ENCODE measurements around the gene CTDSPL2. TPM values are rescaled to one million over a fixed set of nuclear protein-coding genes. Genes with fewer than 3 reads are reported as not detected.
"Not testable (repeated sequence)": the region's sequence is repeated elsewhere in the genome, so short reads cannot be mapped to it uniquely, and the experiment has no call there.

Gene CTDSPL2
- total RNA-seq, 1 experiment from 2014 or later: 98.0 TPM

GRCh38 chr15:44550734-44551133 lies 123.3 kb downstream of the CTDSPL2 start:
- no peak for DNase-seq
- peaks cover 8% of the 10 kb centered on the region for H3K4me1 ChIP-seq (ENCODE audit: insufficient read depth, low read length)
- BruUV-seq (replicated peaks): no TSS peak
- intact Hi-C loops (cut with micrococcal nuclease): no loop called here
- H3K9me2 ChIP-seq (replicated peaks; ENCODE audit: low read length): no peaks in the 10 kb centered on the region
- no peaks in the 10 kb centered on the region for H3K27me3 ChIP-seq (ENCODE audit: low read length)
- peaks cover 68% of the 10 kb centered on the region for H3K79me2 ChIP-seq (ENCODE audit: low read length)
- no peak overlapping the region for H3K4me3 ChIP-seq (ENCODE audit: low read length)
- POLR2A ChIA-PET (ENCODE audit: unreplicated experiment): interaction anchor here (0.6 kb wide), 1 partner anchor 148 kb away, joined by 3 read pairs; no protein-coding TSS in a partner anchor
- no peaks in the 10 kb centered on the region for H3K9me3 ChIP-seq (ENCODE audit: low read length)
- H3K4me2 ChIP-seq (ENCODE audit: low read length): no peak overlapping the region
- peaks cover 57% of the 10 kb centered on the region for H3K36me3 ChIP-seq (ENCODE audit: low read depth, low read length)
- no peaks in the 10 kb centered on the region for H3F3A ChIP-seq (ENCODE audit: low read length, unreplicated experiment)
- CTCF ChIA-PET: interaction anchor here (1.0 kb wide), 2 partner anchors 11 to 122 kb away, joined by 3 to 5 read pairs; no protein-coding TSS in a partner anchor
- H3K27ac ChIP-seq (ENCODE audit: low read length): no peak overlapping the region
- no peak for ATAC-seq
- no peak overlapping the region for H2AFZ ChIP-seq (ENCODE audit: low read length)
- H3K9ac ChIP-seq (ENCODE audit: low read length): no peak overlapping the region
- TF ChIP-seq EZH2phosphoT487 (IDR thresholded peaks at IDR 0.05; ENCODE audit: borderline replicate concordance, low read length) (no peak), EZH2 (IDR thresholded peaks at IDR 0.05; ENCODE audit: low read length, unreplicated experiment) (no peak), CTCF (conservative IDR thresholded peaks at IDR 0.05; ENCODE audit: low read depth, low read length) (no peak; the same call in 1 of the 2 replicates)
- peaks cover 44% of the 10 kb centered on the region for H4K20me1 ChIP-seq (ENCODE audit: low read length)

- Histone ChIP-seq H3K9me3 (ENCODE audit: low read length) (no peaks in the 10 kb centered on the region), H3K27ac (ENCODE audit: low read length) (no peak overlapping the region), H3K4me2 (ENCODE audit: low read length) (no peak overlapping the region), H3F3A (ENCODE audit: low read length, unreplicated experiment) (no peaks in the 10 kb centered on the region), H3K79me2 (ENCODE audit: low read length) (peaks cover 29% of the 10 kb centered on the region), H3K27me3 (ENCODE audit: low read length) (no peaks in the 10 kb centered on the region), H4K20me1 (ENCODE audit: low read length) (peaks cover 24% of the 10 kb centered on the region), H3K4me3 (ENCODE audit: low read length) (no peak overlapping the region), H3K9ac (ENCODE audit: low read length) (no peak overlapping the region), H2AFZ (ENCODE audit: low read length) (no peak overlapping the region), H3K4me1 (ENCODE audit: insufficient read depth, low read length) (peaks cover 13% of the 10 kb centered on the region), H3K9me2 (replicated peaks; ENCODE audit: low read length) (no peaks in the 10 kb centered on the region), H3K36me3 (ENCODE audit: low read depth, low read length) (peaks cover 78% of the 10 kb centered on the region)
- no peak for ATAC-seq
- intact Hi-C loops (cut with micrococcal nuclease): no loop called here
- ChIA-PET CTCF (no interaction called here), POLR2A (ENCODE audit: unreplicated experiment) (no interaction called here)
- TF ChIP-seq EZH2 (IDR thresholded peaks at IDR 0.05; ENCODE audit: low read length, unreplicated experiment): no peak
- TF ChIP-seq EZH2phosphoT487 (IDR thresholded peaks at IDR 0.05; ENCODE audit: borderline replicate concordance, low read length): no peak
- TF ChIP-seq CTCF (conservative IDR thresholded peaks at IDR 0.05; ENCODE audit: low read depth, low read length): no peak
- no peak for DNase-seq
- no TSS peak for BruUV-seq (replicated peaks)
Measured at GRCh38 chr15:44554934-44555723, 127.7 kb downstream of the CTDSPL2 start.

GRCh38 chr15:44560926-44561325 lies 133.5 kb downstream of the CTDSPL2 start:
- ATAC-seq; H4K20me1 ChIP-seq (ENCODE audit: low read length); H3K4me3 ChIP-seq (ENCODE audit: low read length); H3K79me2 ChIP-seq (ENCODE audit: low read length); H3K27ac ChIP-seq (ENCODE audit: low read length); intact Hi-C loops (cut with micrococcal nuclease); H3K9me3 ChIP-seq (ENCODE audit: low read length); H3K4me2 ChIP-seq (ENCODE audit: low read length); H3K27me3 ChIP-seq (ENCODE audit: low read length); BruUV-seq (replicated peaks); DNase-seq; H3F3A ChIP-seq (ENCODE audit: low read length, unreplicated experiment); H3K9ac ChIP-seq (ENCODE audit: low read length); H3K9me2 ChIP-seq (replicated peaks; ENCODE audit: low read length); H2AFZ ChIP-seq (ENCODE audit: low read length): not testable (repeated sequence)
- ChIA-PET CTCF (interaction anchor here (1.0 kb wide), 1 partner anchor 11 kb away, joined by 5 read pairs; no protein-coding TSS in a partner anchor), POLR2A (ENCODE audit: unreplicated experiment) (interaction anchor here (0.7 kb wide), 1 partner anchor 540 kb away, joined by 3 read pairs; no protein-coding TSS in a partner anchor)
- Histone ChIP-seq H3K4me1 (ENCODE audit: insufficient read depth, low read length) (peaks cover 13% of the 10 kb centered on the region), H3K36me3 (ENCODE audit: low read depth, low read length) (peaks cover 89% of the 10 kb centered on the region)
